ENCODE data around the gene LCAT. TPM values are rescaled to one million over a fixed set of nuclear protein-coding genes. Genes with fewer than 3 reads are reported as not detected.

Gene LCAT
- total and polyA plus RNA-seq, 9 of the 15 experiments (the other 6 are each of a cell fraction or from before 2014, with no cell fraction given), result 0.46 to 21.0 (median 5.0) TPM

DNA sequence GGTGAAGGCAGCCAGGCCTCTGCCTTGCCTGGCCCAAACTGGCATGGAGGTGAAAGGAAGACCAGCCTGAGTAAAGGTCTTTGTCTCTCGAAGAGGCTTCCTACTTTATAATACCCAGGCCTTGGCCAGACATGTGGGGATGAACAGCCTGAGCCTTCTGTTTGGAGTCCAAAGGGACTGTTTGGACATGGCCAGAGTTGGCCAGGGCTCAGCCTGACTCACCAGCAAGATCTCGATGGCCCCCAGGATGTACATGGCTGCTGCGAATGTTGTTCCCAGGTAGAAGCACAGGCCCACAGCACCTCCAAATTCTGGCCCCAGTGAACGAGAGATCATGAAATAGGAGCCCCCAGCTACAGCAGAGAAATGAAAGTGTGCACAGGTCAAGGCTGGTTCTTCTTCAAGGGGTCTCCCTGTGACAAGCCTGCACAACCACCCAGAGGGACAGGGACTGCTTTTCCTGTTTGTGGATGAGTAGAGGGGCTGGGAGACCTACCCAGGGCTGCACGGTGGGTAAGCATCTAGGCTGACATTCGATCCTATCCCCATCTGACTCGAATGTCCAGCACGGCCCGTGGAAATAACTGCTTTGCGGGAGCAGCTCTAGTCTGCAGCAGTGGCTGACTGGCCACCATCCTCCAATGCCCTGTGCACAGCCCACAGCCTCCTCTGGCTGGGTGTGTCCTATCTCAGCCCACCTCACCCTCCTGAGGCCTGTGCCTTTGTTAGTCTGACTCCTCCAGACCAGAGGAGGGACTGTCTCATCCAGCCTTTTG, 10.7 kb upstream of the LCAT start (continued):
- TF ChIP-seq, protein P1, sequence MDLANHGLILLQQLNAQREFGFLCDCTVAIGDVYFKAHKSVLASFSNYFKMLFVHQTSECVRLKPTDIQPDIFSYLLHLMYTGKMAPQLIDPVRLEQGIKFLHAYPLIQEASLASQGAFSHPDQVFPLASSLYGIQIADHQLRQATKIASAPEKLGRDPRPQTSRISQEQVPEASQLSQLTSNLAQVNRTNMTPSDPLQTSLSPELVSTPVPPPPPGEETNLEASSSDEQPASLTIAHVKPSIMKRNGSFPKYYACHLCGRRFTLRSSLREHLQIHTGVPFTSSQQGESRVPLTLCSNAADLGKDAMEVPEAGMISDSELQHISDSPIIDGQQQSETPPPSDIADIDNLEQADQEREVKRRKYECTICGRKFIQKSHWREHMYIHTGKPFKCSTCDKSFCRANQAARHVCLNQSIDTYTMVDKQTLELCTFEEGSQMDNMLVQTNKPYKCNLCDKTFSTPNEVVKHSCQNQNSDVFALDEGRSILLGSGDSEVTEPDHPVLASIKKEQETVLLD (IDR thresholded peaks at IDR 0.05), result no peak
- TF ChIP-seq BMI1 (IDR thresholded peaks at IDR 0.05; ENCODE audit: low read length) (no peak), ZNF239 (CRISPR knock-in tag; IDR thresholded peaks at IDR 0.05) (no peak), RFX5 (IDR thresholded peaks at IDR 0.05; ENCODE audit: low read depth, low read length) (no peak), CREM (IDR thresholded peaks at IDR 0.05; ENCODE audit: low read depth) (no peak), PML (IDR thresholded peaks at IDR 0.05; ENCODE audit: low read length) (no peak), TAL1 (IDR thresholded peaks at IDR 0.05) (no peak), NCOA2 (IDR thresholded peaks at IDR 0.05; ENCODE audit: partially characterized antibody in 2 of 2) (no peak), ARNT (IDR thresholded peaks at IDR 0.05) (no peak), DPF2 (IDR thresholded peaks at IDR 0.05) (no peak)
- TF ChIP-seq, protein P2, sequence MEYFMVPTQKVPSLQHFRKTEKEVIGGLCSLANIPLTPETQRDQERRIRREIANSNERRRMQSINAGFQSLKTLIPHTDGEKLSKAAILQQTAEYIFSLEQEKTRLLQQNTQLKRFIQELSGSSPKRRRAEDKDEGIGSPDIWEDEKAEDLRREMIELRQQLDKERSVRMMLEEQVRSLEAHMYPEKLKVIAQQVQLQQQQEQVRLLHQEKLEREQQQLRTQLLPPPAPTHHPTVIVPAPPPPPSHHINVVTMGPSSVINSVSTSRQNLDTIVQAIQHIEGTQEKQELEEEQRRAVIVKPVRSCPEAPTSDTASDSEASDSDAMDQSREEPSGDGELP (CRISPR knock-in tag; IDR thresholded peaks at IDR 0.05; ENCODE audit: borderline replicate concordance), result no peak
- TF ChIP-seq, protein P3, sequence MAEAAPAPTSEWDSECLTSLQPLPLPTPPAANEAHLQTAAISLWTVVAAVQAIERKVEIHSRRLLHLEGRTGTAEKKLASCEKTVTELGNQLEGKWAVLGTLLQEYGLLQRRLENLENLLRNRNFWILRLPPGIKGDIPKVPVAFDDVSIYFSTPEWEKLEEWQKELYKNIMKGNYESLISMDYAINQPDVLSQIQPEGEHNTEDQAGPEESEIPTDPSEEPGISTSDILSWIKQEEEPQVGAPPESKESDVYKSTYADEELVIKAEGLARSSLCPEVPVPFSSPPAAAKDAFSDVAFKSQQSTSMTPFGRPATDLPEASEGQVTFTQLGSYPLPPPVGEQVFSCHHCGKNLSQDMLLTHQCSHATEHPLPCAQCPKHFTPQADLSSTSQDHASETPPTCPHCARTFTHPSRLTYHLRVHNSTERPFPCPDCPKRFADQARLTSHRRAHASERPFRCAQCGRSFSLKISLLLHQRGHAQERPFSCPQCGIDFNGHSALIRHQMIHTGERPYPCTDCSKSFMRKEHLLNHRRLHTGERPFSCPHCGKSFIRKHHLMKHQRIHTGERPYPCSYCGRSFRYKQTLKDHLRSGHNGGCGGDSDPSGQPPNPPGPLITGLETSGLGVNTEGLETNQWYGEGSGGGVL (CRISPR knock-in tag; IDR thresholded peaks at IDR 0.05), result no peak
- TF ChIP-seq, protein P4, sequence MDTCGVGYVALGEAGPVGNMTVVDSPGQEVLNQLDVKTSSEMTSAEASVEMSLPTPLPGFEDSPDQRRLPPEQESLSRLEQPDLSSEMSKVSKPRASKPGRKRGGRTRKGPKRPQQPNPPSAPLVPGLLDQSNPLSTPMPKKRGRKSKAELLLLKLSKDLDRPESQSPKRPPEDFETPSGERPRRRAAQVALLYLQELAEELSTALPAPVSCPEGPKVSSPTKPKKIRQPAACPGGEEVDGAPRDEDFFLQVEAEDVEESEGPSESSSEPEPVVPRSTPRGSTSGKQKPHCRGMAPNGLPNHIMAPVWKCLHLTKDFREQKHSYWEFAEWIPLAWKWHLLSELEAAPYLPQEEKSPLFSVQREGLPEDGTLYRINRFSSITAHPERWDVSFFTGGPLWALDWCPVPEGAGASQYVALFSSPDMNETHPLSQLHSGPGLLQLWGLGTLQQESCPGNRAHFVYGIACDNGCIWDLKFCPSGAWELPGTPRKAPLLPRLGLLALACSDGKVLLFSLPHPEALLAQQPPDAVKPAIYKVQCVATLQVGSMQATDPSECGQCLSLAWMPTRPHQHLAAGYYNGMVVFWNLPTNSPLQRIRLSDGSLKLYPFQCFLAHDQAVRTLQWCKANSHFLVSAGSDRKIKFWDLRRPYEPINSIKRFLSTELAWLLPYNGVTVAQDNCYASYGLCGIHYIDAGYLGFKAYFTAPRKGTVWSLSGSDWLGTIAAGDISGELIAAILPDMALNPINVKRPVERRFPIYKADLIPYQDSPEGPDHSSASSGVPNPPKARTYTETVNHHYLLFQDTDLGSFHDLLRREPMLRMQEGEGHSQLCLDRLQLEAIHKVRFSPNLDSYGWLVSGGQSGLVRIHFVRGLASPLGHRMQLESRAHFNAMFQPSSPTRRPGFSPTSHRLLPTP (IDR thresholded peaks at IDR 0.05; ENCODE audit: borderline replicate concordance, extremely low read depth, insufficient read length), result no peak
- TF ChIP-seq, protein P5, sequence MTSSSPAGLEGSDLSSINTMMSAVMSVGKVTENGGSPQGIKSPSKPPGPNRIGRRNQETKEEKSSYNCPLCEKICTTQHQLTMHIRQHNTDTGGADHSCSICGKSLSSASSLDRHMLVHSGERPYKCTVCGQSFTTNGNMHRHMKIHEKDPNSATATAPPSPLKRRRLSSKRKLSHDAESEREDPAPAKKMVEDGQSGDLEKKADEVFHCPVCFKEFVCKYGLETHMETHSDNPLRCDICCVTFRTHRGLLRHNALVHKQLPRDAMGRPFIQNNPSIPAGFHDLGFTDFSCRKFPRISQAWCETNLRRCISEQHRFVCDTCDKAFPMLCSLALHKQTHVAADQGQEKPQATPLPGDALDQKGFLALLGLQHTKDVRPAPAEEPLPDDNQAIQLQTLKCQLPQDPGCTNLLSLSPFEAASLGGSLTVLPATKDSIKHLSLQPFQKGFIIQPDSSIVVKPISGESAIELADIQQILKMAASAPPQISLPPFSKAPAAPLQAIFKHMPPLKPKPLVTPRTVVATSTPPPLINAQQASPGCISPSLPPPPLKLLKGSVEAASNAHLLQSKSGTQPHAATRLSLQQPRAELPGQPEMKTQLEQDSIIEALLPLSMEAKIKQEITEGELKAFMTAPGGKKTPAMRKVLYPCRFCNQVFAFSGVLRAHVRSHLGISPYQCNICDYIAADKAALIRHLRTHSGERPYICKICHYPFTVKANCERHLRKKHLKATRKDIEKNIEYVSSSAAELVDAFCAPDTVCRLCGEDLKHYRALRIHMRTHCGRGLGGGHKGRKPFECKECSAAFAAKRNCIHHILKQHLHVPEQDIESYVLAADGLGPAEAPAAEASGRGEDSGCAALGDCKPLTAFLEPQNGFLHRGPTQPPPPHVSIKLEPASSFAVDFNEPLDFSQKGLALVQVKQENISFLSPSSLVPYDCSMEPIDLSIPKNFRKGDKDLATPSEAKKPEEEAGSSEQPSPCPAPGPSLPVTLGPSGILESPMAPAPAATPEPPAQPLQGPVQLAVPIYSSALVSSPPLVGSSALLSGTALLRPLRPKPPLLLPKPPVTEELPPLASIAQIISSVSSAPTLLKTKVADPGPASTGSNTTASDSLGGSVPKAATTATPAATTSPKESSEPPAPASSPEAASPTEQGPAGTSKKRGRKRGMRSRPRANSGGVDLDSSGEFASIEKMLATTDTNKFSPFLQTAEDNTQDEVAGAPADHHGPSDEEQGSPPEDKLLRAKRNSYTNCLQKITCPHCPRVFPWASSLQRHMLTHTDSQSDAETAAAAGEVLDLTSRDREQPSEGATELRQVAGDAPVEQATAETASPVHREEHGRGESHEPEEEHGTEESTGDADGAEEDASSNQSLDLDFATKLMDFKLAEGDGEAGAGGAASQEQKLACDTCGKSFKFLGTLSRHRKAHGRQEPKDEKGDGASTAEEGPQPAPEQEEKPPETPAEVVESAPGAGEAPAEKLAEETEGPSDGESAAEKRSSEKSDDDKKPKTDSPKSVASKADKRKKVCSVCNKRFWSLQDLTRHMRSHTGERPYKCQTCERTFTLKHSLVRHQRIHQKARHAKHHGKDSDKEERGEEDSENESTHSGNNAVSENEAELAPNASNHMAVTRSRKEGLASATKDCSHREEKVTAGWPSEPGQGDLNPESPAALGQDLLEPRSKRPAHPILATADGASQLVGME (CRISPR knock-in tag; IDR thresholded peaks at IDR 0.05), result no peak
